22Rv1 (cell line): ENCODE data around the gene SPSB1.

Source experiments
- H3K27ac ChIP-seq: fragments of 450-650 bp; 2 replicates; pipeline ENCODE4 v1.5.1; 2017
- CTCF ChIP-seq: fragments of 450-650 bp; IDR thresholded peaks from 2 replicates; pipeline ENCODE4 v1.5.1; 2017; ENCODE audit warnings: mild to moderate bottlenecking
- ZFX ChIP-seq: fragments of 450-650 bp; IDR thresholded peaks from 2 replicates; pipeline ENCODE4 v1.6.1; 2017; ENCODE audit warnings: antibody characterized with exemption, borderline replicate concordance

The SPSB1 gene

GRCh38 chr1:9251501-9251900 lies 41.2 kb upstream of the SPSB1 start:
- TF ChIP-seq ZFX (no peak), CTCF (no peak)
- no peak overlapping the region for H3K27ac ChIP-seq

- TF ChIP-seq ZFX (no peak), CTCF (no peak)
- no peak overlapping the region for H3K27ac ChIP-seq
Observed at GRCh38 chr1:9253004-9253403, 39.7 kb upstream of the SPSB1 start.

DNA sequence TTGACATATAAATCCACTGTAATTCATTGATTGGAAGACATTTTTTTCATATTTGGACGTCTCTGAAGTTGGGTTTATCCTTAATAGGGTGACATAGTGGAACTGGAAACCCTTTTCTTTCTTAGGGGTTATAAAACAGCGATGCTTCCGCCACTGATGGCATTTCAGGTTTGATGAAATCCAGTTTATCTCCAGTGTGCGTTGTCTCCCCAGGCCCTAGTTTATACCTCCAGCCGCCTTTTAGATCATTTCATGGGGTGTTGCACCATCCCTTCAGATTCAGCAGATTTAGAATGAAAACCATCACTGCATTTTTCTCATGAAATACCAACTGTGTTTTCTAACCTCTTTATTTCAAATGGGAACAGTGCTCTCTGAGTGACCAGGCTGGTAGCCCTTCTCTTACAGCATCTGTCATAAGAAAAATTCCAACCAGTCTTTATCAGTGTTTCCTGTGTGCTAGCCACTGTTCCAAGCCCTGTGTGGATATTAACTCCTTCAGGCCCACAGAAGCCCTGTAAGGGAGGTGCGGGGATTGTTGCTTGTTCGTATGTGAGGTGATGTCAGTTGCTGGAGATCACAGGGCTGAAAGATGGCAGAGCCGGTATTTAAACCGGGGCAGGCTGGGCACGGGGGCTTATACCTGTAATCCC lies 39.1 kb upstream of the SPSB1 start:
- no peak for TF ChIP-seq CTCF
- TF ChIP-seq ZFX, result no peak
- no peak overlapping the region for H3K27ac ChIP-seq

DNA sequence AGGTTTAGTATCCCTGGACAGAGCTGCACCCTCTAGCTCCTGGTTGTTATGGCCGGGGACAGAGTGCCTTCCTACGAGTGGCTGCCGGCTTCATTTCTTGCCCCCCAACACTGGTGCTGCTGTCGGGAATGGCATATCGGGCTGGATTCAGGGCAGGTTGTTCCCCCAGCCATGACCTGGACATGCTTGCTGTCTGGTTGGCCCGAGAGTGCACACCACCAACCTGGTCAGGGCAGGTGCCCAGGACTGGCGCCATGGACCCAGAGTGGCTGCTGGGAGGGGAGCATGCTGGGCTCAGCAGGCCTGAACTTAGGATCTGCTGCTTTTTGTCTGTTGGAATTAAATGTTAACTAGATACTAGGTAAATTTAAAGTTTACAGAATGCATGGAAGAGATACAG lies 36.4 kb upstream of the SPSB1 start:
- TF ChIP-seq ZFX (no peak), CTCF (no peak)
- H3K27ac ChIP-seq, result no peak overlapping the region

DNA sequence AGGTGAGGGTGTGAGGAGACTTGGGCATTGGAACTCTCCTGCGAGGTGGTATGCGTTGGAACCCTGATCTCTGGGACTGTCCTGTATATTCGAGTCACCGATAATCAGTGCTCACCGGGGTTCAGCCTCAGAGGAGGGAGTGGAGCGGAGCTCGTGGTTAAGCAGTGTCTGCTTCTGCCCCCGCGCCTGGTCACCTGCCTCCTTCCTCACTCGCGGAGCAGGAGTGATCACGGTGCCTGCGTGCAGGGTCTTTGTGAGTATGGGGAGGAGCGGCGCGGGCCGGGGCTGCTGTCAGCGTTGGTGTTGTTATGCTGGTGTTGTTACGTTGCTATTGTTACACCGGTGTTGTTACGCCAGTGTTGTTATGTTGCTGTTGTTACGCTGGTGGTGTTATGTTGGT lies 34.8 kb upstream of the SPSB1 start:
- TF ChIP-seq ZFX, result no peak
- no peak overlapping the region for H3K27ac ChIP-seq

DNA sequence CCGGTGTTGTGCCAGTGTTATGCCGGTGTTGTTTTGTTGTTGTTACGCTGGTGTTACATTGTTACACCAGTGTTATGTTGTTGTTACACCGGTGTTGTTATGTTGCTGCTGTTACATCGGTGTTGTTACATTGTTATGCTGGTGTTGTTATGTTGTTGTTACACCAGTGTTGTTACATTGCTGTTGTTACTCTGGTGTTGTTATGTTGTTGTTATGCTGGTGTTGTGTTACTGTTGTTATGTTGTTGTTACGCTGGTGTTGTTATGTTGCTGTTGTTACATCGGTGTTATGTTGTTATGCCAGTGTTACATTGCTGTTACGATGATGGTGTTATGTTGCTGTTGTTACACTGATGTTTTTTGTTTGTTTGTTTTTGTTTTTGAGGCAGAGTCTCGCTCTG lies 34.1 kb upstream of the SPSB1 start:
- TF ChIP-seq CTCF (no peak), ZFX (no peak)
- H3K27ac ChIP-seq, result no peak overlapping the region

GRCh38 chr1:9260059-9260766 lies 32.5 kb upstream of the SPSB1 start:
- H3K27ac ChIP-seq, result no peak overlapping the region
- no peak for TF ChIP-seq ZFX
- TF ChIP-seq CTCF, result no peak

DNA sequence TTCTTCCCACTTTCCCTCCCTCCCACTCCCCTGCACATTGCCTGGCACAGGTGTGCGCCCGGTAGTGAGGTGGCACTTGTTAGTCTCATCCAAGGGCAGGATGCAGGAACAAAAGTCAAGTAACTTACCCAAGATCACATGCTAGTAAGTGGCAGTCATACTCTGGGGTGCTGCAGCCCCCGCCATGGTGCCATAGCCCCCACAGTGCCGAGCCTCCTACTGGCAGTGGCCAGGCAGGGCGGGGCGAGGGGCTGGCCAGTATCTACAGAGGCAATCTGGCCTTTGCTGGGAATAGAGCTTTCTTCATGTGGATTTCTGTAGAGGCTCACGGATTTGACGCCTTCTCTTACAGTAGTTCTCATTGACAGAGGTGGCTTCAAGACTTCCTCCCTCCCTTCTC lies 31.2 kb upstream of the SPSB1 start:
- no peak overlapping the region for H3K27ac ChIP-seq
- TF ChIP-seq ZFX, result no peak
- no peak for TF ChIP-seq CTCF
